Ovary (tissue), 3 donors: ENCODE measurements around the gene IFNK.

Experiments
- POLR2A ChIP-seq: fragments of 450-650 bp; IDR thresholded peaks from one replicate; pipeline ENCODE4 v1.6.1; 2017; ENCODE audit warnings: antibody characterized with exemption, mild to moderate bottlenecking, moderate library complexity
- TF ChIP-seq, protein P1 (sequence below), 3 donors: fragments of 450-650 bp in 2 of 3; fragments of 200-600 bp in 1 of 3; IDR thresholded peaks; one replicate each; pipeline versions ENCODE4 v1.5.1 to v1.8.0; 2016 to 2022; ENCODE audit warnings: antibody characterized with exemption in 3 of 3, mild to moderate bottlenecking in 1 of 3
- donor health status: DM: no; HTN: no; CAD: no.

DNA sequence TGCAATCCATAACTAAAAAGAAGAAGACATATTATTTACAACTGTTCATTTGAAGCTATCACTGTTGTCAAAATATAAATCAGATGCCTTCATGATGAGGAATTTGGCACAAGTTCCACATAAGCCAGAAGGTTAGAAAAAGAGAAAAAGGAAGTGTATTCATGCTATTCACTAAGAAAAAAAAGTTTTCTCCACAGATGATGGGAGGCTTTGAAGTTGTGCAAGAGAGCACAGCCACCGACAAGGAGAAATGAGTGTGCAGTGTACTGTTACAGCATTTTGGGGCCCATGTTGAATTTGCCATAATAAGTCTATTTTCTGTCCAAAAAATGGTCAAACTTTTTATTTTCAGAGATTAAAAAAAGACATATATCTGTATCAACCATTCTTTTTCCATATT, 32.9 kb upstream of the IFNK start:
- TF ChIP-seq, protein P1, sequence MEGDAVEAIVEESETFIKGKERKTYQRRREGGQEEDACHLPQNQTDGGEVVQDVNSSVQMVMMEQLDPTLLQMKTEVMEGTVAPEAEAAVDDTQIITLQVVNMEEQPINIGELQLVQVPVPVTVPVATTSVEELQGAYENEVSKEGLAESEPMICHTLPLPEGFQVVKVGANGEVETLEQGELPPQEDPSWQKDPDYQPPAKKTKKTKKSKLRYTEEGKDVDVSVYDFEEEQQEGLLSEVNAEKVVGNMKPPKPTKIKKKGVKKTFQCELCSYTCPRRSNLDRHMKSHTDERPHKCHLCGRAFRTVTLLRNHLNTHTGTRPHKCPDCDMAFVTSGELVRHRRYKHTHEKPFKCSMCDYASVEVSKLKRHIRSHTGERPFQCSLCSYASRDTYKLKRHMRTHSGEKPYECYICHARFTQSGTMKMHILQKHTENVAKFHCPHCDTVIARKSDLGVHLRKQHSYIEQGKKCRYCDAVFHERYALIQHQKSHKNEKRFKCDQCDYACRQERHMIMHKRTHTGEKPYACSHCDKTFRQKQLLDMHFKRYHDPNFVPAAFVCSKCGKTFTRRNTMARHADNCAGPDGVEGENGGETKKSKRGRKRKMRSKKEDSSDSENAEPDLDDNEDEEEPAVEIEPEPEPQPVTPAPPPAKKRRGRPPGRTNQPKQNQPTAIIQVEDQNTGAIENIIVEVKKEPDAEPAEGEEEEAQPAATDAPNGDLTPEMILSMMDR (IDR thresholded peaks at IDR 0.05) = no peak
- TF ChIP-seq POLR2A = no peak
